ENCODE measurements around the gene EHMT1.

Gene EHMT1

GRCh38 chr9:137676998-137677397, 58.2 kb downstream of the EHMT1 start:
- Histone ChIP-seq H4K20me1 (ENCODE audit: insufficient read depth, low read length, poor library complexity, severe bottlenecking) (peaks cover 60% of the 10 kb centered on the region), H3K79me2 (ENCODE audit: insufficient read depth, low read length) (peaks cover 87% of the 10 kb centered on the region), H3K4me2 (ENCODE audit: low read depth, low read length, poor library complexity, severe bottlenecking) (no peak overlapping the region), H3K9ac (ENCODE audit: low read depth, low read length, poor library complexity, severe bottlenecking) (no peak overlapping the region), H3K4me1 (ENCODE audit: insufficient read depth, low read length, poor library complexity, severe bottlenecking) (peaks cover 18% of the 10 kb centered on the region), H3K4me3 (ENCODE audit: low read length, poor library complexity, severe bottlenecking) (no peak overlapping the region), H2AFZ (ENCODE audit: low read length) (no peak overlapping the region), H3K36me3 (ENCODE audit: insufficient read depth, low read length) (no peaks in the 10 kb centered on the region; the same call in 1 of the 2 replicates), H3K27me3 (ENCODE audit: insufficient read depth, low read length, poor library complexity, severe bottlenecking) (no peaks in the 10 kb centered on the region), H3K9me3 (ENCODE audit: insufficient read depth, low read depth, low read length) (no peaks in the 10 kb centered on the region), H3K9me2 (replicated peaks; ENCODE audit: low read depth, low read length) (no peaks in the 10 kb centered on the region), H3F3A (ENCODE audit: low read depth) (no peaks in the 10 kb centered on the region)
- TF ChIP-seq EZH2phosphoT487 (IDR thresholded peaks at IDR 0.05; ENCODE audit: borderline replicate concordance): no peak
- TF ChIP-seq CTCF (conservative IDR thresholded peaks at IDR 0.05; ENCODE audit: low read length): no peak

GRCh38 chr9:137678202-137678601, 59.4 kb downstream of the EHMT1 start:
- Histone ChIP-seq H4K20me1 (ENCODE audit: insufficient read depth, low read length, poor library complexity, severe bottlenecking) (peaks cover 52% of the 10 kb centered on the region), H3K4me1 (ENCODE audit: insufficient read depth, low read length, poor library complexity, severe bottlenecking) (peaks cover 11% of the 10 kb centered on the region), H2AFZ (ENCODE audit: low read length) (no peak overlapping the region), H3K4me3 (ENCODE audit: low read length, poor library complexity, severe bottlenecking) (no peak overlapping the region), H3K9me2 (replicated peaks; ENCODE audit: low read depth, low read length) (no peaks in the 10 kb centered on the region), H3K4me2 (ENCODE audit: low read depth, low read length, poor library complexity, severe bottlenecking) (no peak overlapping the region), H3K36me3 (ENCODE audit: insufficient read depth, low read length) (no peaks in the 10 kb centered on the region; the same call in 1 of the 2 replicates), H3K79me2 (ENCODE audit: insufficient read depth, low read length) (peaks cover 88% of the 10 kb centered on the region), H3F3A (ENCODE audit: low read depth) (no peaks in the 10 kb centered on the region), H3K27me3 (ENCODE audit: insufficient read depth, low read length, poor library complexity, severe bottlenecking) (no peaks in the 10 kb centered on the region), H3K9me3 (ENCODE audit: insufficient read depth, low read depth, low read length) (no peaks in the 10 kb centered on the region), H3K9ac (ENCODE audit: low read depth, low read length, poor library complexity, severe bottlenecking) (no peak overlapping the region)
- TF ChIP-seq CTCF (conservative IDR thresholded peaks at IDR 0.05; ENCODE audit: low read length): no peak

GRCh38 chr9:137679249-137679648, 60.4 kb downstream of the EHMT1 start:
- H3K4me2 ChIP-seq (ENCODE audit: low read depth, low read length, poor library complexity, severe bottlenecking): no peak overlapping the region
- no peak overlapping the region for H3K9ac ChIP-seq (ENCODE audit: low read depth, low read length, poor library complexity, severe bottlenecking)

More at GRCh38 chr9:137679249-137679648, 60.4 kb downstream of the EHMT1 start:
- Histone ChIP-seq H3K9me2 (replicated peaks; ENCODE audit: low read depth, low read length) (no peaks in the 10 kb centered on the region), H2AFZ (ENCODE audit: low read length) (no peak overlapping the region), H3K79me2 (ENCODE audit: insufficient read depth, low read length) (peaks cover 87% of the 10 kb centered on the region), H3K27me3 (ENCODE audit: insufficient read depth, low read length, poor library complexity, severe bottlenecking) (no peaks in the 10 kb centered on the region), H4K20me1 (ENCODE audit: insufficient read depth, low read length, poor library complexity, severe bottlenecking) (peaks cover 45% of the 10 kb centered on the region), H3K4me3 (ENCODE audit: low read length, poor library complexity, severe bottlenecking) (no peak overlapping the region), H3K9me3 (ENCODE audit: insufficient read depth, low read depth, low read length) (no peaks in the 10 kb centered on the region), H3K4me1 (ENCODE audit: insufficient read depth, low read length, poor library complexity, severe bottlenecking) (peaks cover 3% of the 10 kb centered on the region), H3F3A (ENCODE audit: low read depth) (no peaks in the 10 kb centered on the region), H3K36me3 (ENCODE audit: insufficient read depth, low read length) (no peaks in the 10 kb centered on the region; the same call in 1 of the 2 replicates)
- TF ChIP-seq CTCF (conservative IDR thresholded peaks at IDR 0.05; ENCODE audit: low read length) (no peak), EZH2phosphoT487 (IDR thresholded peaks at IDR 0.05; ENCODE audit: borderline replicate concordance) (no peak)

All from Loucy (cell line).